OCI-LY3 (cell line): Measurements from ENCODE around the gene NUDT9.
"Not testable (repeated sequence)": the region's sequence is repeated elsewhere in the genome, so short reads cannot be mapped to it uniquely, and the experiment has no call there.

Experiments used
- H2AFZ ChIP-seq: fragments of 200-600, 300-600 bp; shearing (Covaris generic); 2 replicates; pipeline ENCODE4 v1.6.0; 2014; ENCODE audit warnings: antibody characterized with exemption, low read depth, low read length
- H3K27ac ChIP-seq: fragments of 200-600, 300-600 bp; sonication (generic); 2 replicates; pipeline ENCODE4 v1.5.1; 2014; ENCODE audit warnings: mild to moderate bottlenecking, low read length, moderate library complexity, mixed read lengths
- H3K27me3 ChIP-seq: fragments of 200-600, 300-600 bp; sonication (generic); 2 replicates; pipeline ENCODE4 v1.6.1; 2014; ENCODE audit warnings: low read depth, low read length, mixed read lengths
- H3K36me3 ChIP-seq: fragments of 200-600, 300-600 bp; sonication (generic); replicated peaks from 2 replicates; pipeline ENCODE3; 2014; ENCODE audit warnings: low read depth, low read length, mixed read lengths
- H3K4me1 ChIP-seq: fragments of 300-600, 200-600 bp; sonication (generic); 2 replicates; pipeline ENCODE4 v1.6.1; 2014; ENCODE audit warnings: low read length, mixed read lengths
- H3K4me2 ChIP-seq: fragments of 200-600, 300-600 bp; sonication (generic); 2 replicates; pipeline ENCODE4 v1.6.1; 2014; ENCODE audit warnings: low read length, mixed read lengths
- H3K4me3 ChIP-seq: fragments of 300-600, 200-600 bp; sonication (generic); 2 replicates; pipeline ENCODE4 v1.5.1; 2014; ENCODE audit warnings: antibody characterized with exemption, mild to moderate bottlenecking, low read length, moderate library complexity
- H3K79me2 ChIP-seq: fragments of 300-600, 200-600 bp; shearing (Covaris generic); 2 replicates; pipeline ENCODE4 v1.6.1; 2014; ENCODE audit warnings: mild to moderate bottlenecking, low read length, mixed read lengths
- H3K9ac ChIP-seq: fragments of 300-600, 200-600 bp; shearing (Covaris generic); 2 replicates; pipeline ENCODE4 v1.6.0; 2014; ENCODE audit warnings: mild to moderate bottlenecking, low read length, moderate library complexity
- H3K9me3 ChIP-seq: fragments of 200-600, 300-600 bp; shearing (Covaris generic); 2 replicates; pipeline ENCODE4 v1.6.1; 2014; ENCODE audit warnings: low read length, mixed read lengths; ENCODE audit not compliant: insufficient read depth
- H4K20me1 ChIP-seq: fragments of 200-600, 300-600 bp; sonication (generic); 2 replicates; pipeline ENCODE4 v1.6.1; 2016; ENCODE audit warnings: low read length, mixed read lengths; ENCODE audit not compliant: insufficient read depth
- CTCF ChIP-seq: fragments of 200-600, 300-600 bp; sonication (generic); IDR thresholded peaks from 2 replicates; pipeline ENCODE4 v1.5.1; 2014; ENCODE audit warnings: antibody characterized with exemption, low read length, low read depth
- EZH2phosphoT487 ChIP-seq: fragments of 200-600 bp; shearing (Covaris generic); IDR thresholded peaks from 2 replicates; pipeline ENCODE4 v1.6.1; 2018; ENCODE audit warnings: antibody characterized with exemption, mixed run types, low read depth

NUDT9 gene

DNA sequence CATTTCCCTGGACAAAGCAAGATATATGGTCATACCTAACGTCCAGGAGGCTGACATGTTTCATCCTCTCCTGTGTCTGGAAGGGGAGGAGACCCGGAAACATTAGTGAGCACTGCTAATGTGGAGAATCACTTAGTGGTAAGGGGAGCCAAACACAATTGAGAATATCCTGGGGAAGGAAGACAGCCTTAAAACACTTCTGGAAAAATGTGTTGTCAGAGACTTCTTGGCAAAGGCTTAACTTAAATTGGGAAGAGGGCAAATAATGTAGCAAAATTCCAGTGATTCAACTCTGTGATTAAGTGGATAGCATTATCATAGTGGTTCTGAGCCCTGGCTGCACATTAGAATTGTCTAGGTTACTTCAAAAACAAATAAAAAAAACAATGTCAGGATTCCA is 67.3 kb downstream of the NUDT9 start:
- no peaks in the 10 kb centered on the region for H4K20me1 ChIP-seq
- no peak overlapping the region for H3K9ac ChIP-seq
- no peaks in the 10 kb centered on the region for H3K79me2 ChIP-seq
- H3K4me3 ChIP-seq: no peak overlapping the region
- H2AFZ ChIP-seq: no peak overlapping the region
- no peak overlapping the region for H3K4me2 ChIP-seq
- no peaks in the 10 kb centered on the region for H3K36me3 ChIP-seq
- no peak overlapping the region for H3K27ac ChIP-seq
- TF ChIP-seq CTCF: no peak
- TF ChIP-seq EZH2phosphoT487: no peak
- no peaks in the 10 kb centered on the region for H3K9me3 ChIP-seq
- peaks cover 10% of the 10 kb centered on the region for H3K4me1 ChIP-seq
- no peaks in the 10 kb centered on the region for H3K27me3 ChIP-seq

GRCh38 chr4:87490664-87491369 is 68.4 kb downstream of the NUDT9 start:
- Histone ChIP-seq H3K9ac (no peak overlapping the region), H3K9me3 (no peaks in the 10 kb centered on the region), H4K20me1 (no peaks in the 10 kb centered on the region), H3K4me1 (peaks cover 10% of the 10 kb centered on the region), H3K27ac (no peak overlapping the region), H2AFZ (no peak overlapping the region), H3K36me3 (no peaks in the 10 kb centered on the region), H3K79me2 (no peaks in the 10 kb centered on the region), H3K4me2 (peak overlapping the region; percentile 26), H3K27me3 (no peaks in the 10 kb centered on the region), H3K4me3 (no peak overlapping the region)
- no peak for TF ChIP-seq EZH2phosphoT487

- Histone ChIP-seq H2AFZ (no peak overlapping the region), H3K27ac (no peak overlapping the region), H3K4me2 (no peak overlapping the region)
Measured at GRCh38 chr4:87491436-87491835, 69.1 kb downstream of the NUDT9 start.

DNA sequence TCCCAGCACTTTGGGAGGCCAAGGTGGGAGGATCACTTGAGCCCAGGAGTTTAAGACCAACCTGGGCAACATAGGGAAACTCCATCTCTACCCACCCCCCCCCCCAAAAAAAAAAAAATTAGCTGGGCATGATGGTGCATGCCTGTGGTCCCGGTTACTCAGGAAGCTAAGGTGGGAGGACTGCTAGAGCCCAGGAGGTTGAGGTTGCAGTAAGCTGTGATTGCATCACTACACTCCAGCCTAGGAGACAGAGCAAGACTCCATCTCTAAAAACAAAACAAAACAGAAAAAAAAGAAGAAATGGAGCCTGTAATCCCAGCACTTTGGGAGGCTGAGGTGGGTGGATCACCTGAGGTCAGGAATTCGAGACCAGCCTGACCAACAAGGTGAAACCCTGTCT is 69.5 kb downstream of the NUDT9 start:
- H3K9me3 ChIP-seq, H3K27ac ChIP-seq, H3K9ac ChIP-seq, H3K79me2 ChIP-seq, H4K20me1 ChIP-seq, H3K4me3 ChIP-seq, H3K4me2 ChIP-seq, H3K36me3 ChIP-seq, H2AFZ ChIP-seq, H3K4me1 ChIP-seq, H3K27me3 ChIP-seq: not testable (repeated sequence)

More at GRCh38 chr4:87491436-87491835, 69.1 kb downstream of the NUDT9 start:
- Histone ChIP-seq H3K9ac (no peak overlapping the region), H3K79me2 (no peaks in the 10 kb centered on the region), H3K27me3 (no peaks in the 10 kb centered on the region), H3K4me3 (no peak overlapping the region), H3K9me3 (no peaks in the 10 kb centered on the region), H4K20me1 (no peaks in the 10 kb centered on the region), H3K36me3 (no peaks in the 10 kb centered on the region), H3K4me1 (peaks cover 10% of the 10 kb centered on the region)
- TF ChIP-seq CTCF (no peak), EZH2phosphoT487 (no peak)

DNA sequence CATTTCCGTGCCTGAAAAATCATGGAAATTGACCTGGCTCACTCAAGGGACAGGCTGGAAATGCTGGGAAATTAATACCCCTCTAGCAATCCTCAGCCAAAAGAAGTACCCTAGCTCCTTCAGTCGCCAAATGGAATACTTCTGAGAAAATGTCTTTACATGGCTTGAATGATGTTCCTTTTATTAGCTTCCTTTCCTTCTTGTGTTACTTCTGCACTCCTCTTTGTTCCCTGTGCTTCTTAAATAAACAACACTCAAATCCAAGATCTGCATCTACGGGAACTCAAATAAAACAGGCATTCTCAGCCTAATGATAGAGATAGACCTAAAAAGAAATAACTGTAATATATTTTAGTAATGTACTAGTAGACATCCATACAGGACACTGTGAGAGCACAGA is 70.7 kb downstream of the NUDT9 start:
- no peak for TF ChIP-seq EZH2phosphoT487
- TF ChIP-seq CTCF: no peak
- no peak overlapping the region for H3K27ac ChIP-seq
- no peak overlapping the region for H3K4me3 ChIP-seq

More for the DNA sequence above, 70.7 kb downstream of the NUDT9 start:
- Histone ChIP-seq H3K4me2 (no peak overlapping the region), H3K79me2 (no peaks in the 10 kb centered on the region), H3K4me1 (peaks cover 12% of the 10 kb centered on the region), H3K9me3 (no peaks in the 10 kb centered on the region), H4K20me1 (no peaks in the 10 kb centered on the region), H3K27me3 (no peaks in the 10 kb centered on the region), H3K9ac (no peak overlapping the region), H3K36me3 (no peaks in the 10 kb centered on the region), H2AFZ (no peak overlapping the region)
